HuH-7 (cell line): ENCODE data around the gene PTHLH.

Experiments used
- DNase-seq: peaks from one replicate; pipeline ENCODE4 v3.0.0; 2011; ENCODE audit warnings: low spot score

The PTHLH gene

DNA sequence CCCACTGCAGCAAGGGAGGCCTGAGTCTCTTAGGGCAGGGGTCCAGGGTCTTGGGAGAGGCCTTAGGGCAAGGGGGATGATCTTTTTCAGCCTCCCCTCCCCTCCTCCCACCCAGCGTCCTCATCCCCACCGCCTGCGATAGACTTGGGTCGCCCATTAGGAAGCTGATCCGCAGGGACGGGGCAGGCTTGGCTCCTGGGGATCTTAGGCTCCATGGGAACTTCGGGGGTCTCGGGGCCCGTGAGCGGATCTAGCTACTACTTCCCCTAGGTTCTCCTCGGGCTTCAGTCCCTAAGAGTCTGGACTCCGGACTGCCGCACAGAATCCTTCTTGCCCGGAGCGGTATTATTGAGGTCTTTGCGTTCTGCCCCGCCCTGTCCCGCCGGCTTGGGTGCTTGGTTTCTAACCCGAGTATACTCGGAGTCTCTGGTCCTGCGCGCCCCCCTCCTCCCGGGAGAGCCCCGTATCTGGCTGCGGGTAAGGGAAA lies 2.2 kb upstream of the PTHLH start:
- no peak for DNase-seq

DNA sequence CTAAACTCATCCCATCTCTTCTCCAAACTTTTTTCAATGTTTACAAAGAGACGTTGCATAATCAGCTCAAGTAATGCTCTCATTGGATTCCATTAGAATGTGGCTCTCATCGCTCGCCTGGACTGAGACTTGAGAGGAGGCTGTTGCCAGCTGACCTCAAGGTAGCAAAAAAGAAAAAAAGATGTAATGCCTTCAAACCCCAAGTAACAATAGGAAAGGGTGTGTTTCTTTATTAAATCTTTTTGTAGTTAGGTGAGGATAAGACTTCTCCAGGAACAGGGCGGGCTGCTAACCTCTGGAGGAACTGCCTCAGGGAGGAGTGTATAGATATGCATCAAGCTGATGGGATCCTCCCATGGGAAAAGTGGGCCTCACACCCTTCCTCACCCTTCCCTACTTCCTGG lies 956 bp upstream of the PTHLH start:
- no peak for DNase-seq

DNA sequence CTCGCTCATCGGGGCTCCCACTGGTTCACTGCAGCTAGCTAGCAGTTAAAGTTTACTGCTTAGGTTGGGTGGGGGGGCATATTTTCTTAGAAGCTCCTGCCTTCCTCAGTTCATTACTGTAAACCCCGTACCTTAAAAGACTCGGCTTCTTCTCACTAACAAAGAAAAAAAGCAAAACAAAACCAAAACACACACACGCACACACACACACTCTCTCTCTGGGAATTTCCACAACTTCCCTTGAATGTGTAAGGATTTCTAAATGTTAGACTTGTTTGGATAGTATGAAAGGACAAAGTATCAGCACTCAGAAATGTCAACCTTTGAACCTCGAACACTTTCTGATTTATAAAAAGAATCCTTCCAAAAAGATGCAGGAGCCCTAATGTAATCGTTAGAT lies 927 bp downstream of the PTHLH start:
- peak; percentile 30 for DNase-seq

DNA sequence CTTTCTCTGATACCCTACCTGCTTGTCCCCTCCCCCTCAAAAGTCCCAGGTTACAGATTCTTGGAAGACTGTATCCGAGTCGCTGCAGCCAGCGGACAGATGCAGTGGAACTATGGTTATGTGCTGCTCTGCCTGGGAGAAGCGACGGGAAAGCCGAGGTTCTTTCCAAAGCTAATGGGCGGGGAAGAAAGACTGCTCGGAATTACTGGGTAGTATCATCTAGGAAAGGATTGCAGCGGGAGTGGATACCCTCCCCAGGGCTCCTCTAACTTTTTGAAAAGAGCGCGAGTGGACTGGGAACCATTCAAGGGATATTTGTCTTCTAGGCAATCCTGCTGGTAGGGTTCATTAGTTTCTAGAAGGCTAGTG lies 1.4 kb downstream of the PTHLH start:
- peak; percentile 42 for DNase-seq

DNA sequence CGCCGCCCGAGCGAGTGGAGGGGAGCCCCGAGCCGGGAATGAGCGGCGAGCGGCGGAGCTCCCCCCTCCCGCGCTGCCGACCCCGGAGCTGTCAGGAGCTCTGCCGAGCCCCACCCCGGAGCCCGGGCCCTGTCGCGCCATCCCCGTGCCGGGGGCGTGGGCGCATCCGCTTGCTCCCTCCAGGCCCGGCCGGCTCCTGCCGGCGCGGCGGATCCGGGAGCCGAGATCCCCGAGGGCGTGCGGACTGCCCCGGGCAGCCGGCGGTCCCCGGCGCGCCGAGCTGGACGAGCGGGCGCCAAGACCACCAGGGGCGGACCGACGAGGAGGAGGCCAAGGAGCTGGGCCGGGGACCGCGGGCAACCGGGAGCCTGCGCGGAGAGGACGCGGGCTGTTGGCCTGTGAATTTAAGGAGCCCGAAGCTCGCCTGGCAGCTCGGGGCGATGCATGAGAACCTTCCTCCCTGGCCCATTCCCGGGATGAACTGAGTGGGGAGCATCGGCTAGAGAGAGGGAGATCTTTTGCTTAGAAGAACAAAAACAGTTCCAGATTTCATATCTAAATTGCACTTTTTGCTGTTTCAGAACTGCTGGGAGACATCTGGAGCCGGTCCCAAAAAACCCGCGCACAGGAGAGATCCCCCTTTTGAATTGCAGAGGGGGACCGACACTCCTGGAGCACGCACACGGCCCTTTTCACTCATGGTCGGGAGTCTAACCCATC lies 2.0 kb downstream of the PTHLH start:
- peak; percentile 40 for DNase-seq

DNA sequence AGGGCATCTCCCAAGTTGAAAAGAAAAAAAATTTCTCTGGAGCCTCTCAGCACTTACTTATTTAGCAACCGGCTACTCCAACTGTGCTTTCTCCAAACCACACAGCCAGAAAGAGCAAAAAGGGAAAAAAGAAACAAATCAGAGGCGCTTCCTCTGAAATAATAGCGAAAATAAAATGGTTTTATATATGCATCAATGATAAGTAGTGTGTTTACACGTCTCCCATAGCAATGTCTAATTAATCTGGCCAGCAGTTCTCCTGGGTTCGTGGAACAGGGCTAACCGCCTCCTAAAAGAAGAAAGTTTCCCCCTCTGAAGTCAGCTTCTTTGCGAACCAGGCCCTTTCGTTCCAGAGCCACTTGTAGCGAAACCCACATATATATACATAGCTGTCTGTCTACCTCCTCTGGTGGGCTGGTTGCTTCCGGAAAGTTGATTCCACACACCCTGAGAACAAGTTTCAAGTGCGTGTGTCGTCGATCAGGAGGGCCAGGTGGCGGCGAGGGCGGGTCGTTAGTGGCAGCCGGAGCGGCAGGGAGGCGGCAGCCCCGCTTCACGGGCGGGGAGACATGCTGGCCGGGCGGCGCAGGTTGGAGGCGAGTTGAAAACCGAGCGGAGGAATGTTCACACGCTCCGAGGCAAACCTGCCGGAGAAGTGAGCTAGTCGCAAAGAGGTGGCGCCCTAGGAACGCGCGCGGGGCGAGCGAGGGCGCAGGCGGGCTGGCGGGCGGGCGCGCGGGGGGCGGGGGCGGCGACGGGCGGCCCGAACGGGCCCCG lies 2.7 kb downstream of the PTHLH start:
- peak; percentile 73 for DNase-seq

DNA sequence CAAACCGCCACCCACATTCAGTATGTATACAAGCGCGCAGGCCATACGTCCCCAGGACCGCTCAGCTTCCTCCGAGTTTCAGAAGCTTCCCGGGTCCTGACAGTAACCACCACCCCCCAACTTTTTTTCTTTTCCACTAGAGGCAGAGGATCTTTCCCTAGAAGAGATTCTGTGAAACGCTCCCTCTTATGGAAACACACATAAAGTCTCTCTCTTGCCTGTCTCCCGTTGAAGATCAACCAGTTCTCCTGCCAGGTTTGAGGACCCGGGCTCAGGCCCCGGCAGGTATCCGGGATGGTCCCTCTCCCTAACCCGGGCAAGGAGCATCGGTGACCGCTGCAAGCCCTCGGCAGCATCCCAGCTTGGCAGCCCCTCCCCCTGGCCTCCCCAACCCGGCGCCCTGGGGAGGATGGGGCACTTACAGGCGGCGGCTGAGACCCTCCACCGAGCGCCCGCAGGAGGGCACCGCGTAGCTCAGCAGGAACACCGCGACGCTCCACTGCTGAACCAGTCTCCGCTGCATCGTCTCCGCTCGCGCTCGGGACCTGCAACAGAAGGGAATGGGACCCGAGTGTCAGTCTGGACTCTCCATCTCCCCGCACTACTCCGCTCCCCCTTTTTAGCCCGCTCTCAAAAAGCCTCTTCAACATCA lies 3.4 kb downstream of the PTHLH start:
- DNase-seq, result peak; percentile 46

DNA sequence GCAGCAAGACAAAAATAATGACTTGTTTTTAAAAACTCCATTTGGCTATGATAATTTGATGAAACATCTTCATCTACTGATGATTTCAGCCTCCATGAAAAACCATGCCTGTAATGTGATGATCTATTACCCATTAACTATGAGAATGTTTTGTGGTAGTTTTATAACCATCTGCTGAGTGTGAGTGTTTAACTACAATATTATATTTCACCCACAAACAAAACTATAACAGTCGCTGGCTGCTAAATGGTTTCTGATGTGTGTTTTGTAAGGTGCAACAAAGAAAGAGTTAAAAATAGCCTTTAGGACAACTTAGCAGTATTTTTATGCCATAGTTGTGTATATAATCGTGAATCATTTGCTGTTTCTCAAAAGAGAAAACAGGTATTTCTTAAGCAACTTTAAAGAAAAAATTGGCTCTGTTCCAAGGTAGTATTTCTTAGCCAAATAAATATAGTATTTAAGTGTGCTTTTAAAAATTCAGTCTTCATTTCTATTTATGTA lies 4.9 kb downstream of the PTHLH start:
- DNase-seq, result no peak

DNA sequence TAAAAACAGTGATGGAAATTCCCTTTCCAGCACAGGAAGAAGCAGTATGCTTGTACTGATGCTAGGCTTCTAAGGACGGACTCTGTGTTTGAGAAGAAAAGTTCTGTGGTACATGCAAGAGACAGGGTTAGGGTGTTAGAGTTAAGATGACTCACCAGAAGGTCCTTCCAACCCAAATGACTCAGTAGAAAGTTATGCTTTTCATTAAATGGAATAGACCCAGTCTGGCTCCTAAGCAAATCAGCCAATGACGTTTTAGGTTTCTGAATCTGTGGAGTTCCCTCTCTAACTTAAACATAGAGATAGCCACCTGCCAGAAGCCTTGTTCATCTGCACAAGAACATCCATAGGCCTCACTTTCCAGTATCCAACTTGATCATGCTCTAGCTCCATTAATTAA lies 5.7 kb downstream of the PTHLH start:
- no peak for DNase-seq

DNA sequence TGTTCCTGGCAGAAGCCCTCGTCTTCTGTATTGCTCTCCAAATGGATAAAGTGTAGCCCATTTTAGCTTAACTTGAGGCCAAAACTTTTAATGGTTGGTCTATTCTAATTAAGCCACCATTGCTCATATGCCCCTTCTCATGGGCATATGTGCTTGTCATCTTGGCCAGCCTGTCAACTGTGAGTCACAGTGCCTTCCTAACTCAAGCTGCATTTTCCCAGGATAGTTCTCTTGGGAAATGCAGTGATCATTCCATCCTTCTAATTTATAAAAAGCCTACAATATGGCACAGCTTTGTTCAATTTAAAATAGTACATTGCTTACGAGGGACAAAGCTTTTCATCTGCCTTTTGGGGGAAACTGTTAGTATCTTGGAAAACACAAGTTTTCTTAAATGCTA lies 6.6 kb downstream of the PTHLH start:
- DNase-seq, result no peak

DNA sequence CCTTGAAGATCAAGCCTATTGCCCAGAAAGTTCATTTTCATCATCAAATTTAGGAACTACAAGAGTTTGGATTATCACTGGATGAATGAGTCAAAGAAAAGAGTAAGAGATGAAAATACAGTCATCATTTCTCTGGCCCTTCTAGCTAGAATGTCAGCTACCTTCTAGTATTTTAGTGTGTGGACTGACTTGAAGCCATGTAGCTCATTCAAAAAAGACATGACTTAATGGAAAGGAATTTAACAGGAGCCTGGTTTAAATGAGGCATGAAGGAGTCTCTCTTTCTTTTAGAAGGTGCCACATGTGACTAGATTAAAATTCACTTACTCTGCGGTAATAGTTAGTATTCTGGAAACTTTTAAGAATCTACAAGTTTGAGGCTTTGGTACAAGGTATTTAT lies 7.1 kb downstream of the PTHLH start:
- no peak for DNase-seq

DNA sequence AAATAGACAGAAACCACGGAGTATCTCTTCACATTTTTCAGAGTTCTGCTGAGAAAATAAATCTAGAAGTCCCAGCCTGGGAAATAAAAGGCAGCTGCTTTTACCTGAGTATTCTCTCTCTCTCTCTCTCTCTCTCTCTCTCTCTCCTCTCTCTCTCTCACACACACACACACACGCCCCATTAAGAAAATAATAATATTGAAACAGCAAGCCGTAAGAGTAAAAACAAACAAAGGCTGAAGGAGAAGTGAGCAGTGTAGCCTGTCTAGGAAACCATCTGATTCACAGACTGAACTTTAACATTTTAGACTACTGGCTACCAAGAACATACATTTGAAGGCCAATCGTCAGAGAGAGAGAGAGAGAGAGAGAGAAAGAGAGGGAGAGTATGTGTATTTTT lies 8.4 kb downstream of the PTHLH start:
- DNase-seq, result no peak

DNA sequence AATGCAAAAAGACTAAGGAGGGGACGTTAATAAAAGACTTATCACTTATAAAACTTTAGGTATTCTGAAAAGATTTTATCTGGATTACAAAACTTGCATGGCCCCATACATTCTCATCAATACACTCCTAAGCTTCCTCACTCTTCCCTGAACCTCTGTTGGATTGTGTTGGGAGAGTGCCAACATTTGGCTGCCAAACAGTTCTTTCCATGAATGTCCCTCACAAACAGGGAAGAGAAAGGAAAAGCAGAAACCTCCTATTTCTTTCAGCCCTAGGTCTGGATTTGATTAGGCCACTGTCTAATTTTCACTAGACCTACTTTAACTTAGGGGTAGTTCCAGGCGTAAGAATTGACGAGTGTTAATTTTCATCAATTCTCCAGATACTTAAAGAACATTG lies 11.7 kb downstream of the PTHLH start:
- no peak for DNase-seq

DNA sequence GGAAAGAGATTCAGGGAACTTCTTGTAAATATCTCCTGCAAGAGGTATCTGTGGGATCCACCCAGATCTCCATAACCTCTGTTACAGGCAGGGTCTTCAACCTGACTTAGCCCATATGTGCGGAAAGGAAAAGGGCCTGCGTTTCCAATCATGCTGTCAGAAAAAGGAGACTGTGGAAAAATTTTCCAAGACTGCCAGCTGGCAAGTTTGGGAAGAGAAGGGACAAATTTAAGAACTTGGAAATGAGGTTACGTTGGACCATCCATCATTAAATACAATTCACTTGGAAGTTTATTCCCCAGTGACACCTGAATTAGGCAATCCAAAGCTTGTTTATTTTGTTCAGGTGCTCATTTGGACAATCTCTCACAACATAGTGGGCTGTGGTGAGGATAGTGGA lies 13.9 kb downstream of the PTHLH start:
- DNase-seq, result no peak

DNA sequence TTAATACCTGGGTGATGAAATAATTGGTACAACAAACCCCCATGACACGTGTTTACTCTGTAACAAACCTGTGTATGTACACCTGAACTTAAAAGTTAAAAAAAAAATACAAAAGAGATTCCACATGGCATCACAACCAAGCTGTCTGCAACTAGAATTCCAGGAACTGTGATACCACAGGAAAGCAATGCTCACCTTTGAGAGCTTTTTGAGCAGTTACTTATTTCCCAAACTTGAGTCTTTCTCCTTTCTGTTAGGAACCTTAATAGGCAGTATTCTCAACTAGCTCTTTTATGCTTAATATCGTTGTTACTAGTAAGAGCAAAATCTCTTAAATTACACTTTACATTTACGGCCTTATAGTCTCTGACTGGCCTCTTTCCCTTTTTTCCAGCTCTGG lies 15.2 kb downstream of the PTHLH start:
- DNase-seq, result no peak

DNA sequence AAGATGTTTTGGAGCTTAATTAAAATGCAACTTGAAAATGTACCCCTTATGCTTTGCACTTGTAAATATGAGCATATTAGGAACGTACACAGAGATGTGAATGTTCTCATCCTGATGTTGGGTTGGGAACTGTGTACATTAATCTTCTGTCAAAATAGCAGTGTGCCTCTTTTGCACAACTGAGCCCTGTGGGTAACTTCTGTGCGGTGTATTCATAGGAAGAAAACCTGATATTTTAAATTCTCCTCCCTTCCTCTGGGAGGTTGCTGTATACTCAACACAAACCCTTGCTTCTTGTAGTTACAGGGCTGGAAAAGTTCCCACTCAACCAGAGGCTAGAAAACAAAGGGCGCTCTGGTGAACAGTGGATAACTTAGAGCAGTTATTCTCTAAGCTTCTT lies 18.7 kb downstream of the PTHLH start:
- no peak for DNase-seq

DNA sequence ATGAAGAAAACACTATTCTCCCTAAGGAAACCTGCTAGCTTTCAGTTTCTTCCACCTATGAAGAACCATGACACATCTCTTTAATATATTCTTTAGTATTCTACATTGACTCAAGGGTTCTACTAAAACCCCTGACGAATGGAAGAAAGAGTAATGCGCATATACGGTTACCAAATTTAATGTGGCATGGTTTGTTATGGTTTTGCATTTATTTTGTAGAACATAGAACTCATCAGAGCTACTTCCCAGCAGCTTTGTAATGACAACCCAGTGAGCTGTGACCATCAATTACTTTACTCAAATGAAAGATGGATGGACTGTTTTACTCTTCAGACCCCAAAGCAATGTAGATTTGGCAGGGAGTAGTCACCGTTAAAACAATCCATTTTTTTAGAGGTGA lies 19.2 kb downstream of the PTHLH start:
- DNase-seq, result no peak

DNA sequence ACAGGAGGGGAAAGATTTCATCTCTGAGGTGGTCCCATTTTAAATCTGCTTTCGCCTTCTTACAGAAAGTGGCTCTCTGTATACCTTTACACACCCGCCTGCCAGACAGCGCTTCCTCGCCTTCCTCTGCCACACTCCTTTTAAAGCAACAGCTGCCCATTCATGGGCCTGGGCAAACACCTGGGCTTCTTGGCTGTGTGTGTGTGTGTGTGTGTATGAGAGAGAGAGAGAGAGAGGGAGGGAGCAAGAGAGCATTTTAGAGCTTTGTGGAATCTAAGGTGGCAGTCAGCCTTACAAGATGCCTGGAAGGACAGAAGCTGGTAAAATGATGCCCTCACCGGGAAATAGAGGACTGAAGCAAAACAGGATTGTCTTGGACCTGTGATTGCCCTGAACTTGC lies 20.0 kb downstream of the PTHLH start:
- no peak for DNase-seq

DNA sequence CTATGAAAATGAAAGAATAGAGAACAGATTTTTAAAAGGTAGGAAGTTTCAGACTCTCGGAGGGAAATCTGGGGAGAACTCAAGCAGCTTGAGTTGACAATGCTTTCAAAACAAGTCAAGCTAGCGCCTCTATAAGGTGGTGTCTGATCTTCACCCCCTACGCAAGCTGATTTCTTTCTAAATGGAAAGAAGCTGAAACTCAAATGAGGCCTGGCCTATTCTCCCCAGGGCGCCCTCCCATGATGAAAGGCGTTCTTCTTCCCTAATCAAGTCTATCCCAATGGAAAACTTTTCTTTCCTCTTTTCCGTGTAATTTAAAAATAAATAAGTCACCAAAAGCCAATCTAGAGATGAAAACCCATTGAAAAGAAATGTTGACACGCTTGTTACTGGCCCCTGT lies 20.6 kb downstream of the PTHLH start:
- DNase-seq, result no peak

DNA sequence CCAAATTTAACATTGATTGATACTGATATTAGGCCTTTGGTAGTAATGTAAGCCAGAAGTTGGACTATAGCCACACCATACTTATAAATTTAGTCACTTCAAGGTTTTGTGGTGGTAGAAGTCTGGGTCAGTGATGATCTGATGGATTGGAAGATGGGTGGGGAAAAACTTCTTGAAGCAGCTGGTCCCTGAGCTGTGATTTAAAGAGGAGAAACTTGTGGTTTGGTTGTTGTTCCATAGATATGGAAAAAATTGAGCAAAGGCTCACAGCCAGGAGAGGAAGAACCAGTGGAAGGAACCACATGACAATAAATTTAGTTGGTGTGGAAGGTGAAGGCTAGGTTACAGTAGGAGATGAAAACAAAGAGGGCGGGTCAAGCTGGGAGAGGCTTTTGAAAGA lies 26.1 kb downstream of the PTHLH start:
- no peak for DNase-seq

DNA sequence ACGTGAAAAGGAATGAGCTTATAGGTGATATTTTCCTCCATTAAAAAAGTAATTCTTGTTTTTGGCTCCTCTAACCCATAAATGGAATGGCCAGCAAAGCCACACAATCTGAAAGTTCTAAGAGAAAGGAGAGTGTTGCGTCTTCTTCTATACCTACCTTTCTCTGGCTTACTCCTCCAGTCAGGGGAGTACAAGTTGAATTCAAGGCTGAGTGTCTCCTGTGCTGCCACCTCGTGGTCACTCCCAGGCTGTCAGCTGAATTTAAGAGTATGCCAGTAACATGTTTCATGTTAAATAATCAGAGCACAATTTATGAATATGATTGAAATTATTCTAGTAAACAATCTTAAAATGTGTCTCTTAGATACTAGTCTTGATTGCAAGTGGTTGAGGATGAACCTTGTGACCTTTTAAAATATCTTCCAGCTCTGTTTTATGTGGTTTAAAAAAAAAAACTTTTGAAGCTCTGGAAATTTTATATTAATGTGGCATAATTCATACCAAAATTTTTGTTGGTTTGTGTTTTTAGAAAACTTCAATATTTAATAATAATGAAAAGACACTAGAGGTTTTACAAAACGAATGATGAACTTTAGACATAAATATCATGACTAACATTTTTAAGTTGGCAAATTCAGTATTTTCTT lies 31.7 kb downstream of the PTHLH start:
- peak; percentile 73 for DNase-seq

DNA sequence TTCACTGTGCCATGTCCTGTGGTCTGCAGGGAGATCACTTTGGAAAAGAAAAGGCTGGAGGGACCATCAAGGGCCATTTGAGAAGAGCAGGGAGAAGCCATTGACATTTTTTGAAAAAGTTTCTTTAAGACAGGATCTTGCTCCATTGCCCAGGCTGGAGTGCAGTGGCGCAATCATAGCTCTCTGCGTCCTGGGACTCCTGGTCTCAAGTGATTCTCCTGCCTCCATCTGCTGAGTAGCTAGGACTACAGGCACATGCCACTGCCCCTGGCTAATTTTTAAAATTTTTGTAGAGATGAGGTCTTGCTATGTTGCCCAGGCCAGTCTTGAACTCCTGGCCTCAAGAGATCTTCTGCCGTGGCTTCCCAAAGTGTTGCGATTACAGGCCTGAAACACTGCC lies 32.3 kb downstream of the PTHLH start:
- no peak for DNase-seq

DNA sequence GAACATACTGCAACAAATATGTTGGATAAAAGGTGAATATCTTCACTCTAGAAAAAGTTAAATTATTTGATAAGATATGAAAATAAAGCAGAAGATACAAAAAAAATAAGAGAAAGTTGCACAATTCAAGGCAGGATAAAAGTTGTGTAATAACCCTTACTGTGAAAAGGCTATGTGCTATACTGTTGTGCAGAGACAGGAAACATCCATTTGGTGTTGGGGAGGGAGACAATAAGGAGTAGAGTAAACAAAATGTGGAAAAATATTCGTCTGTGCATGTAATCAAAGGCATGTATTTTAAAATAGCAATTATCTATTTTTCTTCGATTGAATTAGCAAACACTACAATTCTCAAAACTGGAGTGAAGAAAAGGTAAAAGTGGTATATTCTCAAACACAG lies 34.8 kb downstream of the PTHLH start:
- no peak for DNase-seq
